HepG2 (cell line): ENCODE data around the gene RBCK1. TPM values are rescaled to one million over a fixed set of nuclear protein-coding genes. Genes with fewer than 3 reads are reported as not detected.
A peak's percentile ranks its signal among the peaks of the same experiment; 100 is the strongest.

Experiments
- CREB1 ChIP-seq, 2 experiments: fragments of 450-650 bp in 1 of 2; IDR thresholded peaks; 2 replicates each; pipeline ENCODE4 v1.6.1; 2016 to 2017; ENCODE audit warnings: control low read depth in 1 of 2, mild to moderate bottlenecking in 1 of 2, missing compliant biosample characterization in 1 of 2, missing genetic modification characterization in 1 of 2
- HHEX ChIP-seq: IDR thresholded peaks from 2 replicates; pipeline ENCODE4 v1.6.1; 2016; ENCODE audit warnings: control low read depth
- IRF9 ChIP-seq: sonication (generic); formaldehyde crosslinking; IDR thresholded peaks from 2 replicates; pipeline ENCODE4 v1.8.0; 2022; ENCODE audit warnings: missing genetic modification reagents, mild to moderate bottlenecking, borderline replicate concordance
- KLF13 ChIP-seq: sonication (generic); formaldehyde crosslinking; IDR thresholded peaks from 2 replicates; pipeline ENCODE4 v1.4.0; 2020; ENCODE audit warnings: mild to moderate bottlenecking, missing genetic modification reagents
- MEIS2 ChIP-seq: sonication (generic); formaldehyde crosslinking; IDR thresholded peaks from 2 replicates; pipeline ENCODE4 v1.9.0; 2021; ENCODE audit warnings: mild to moderate bottlenecking, missing genetic modification reagents
- MNT ChIP-seq: fragments of 450-650 bp; IDR thresholded peaks from 2 replicates; pipeline ENCODE4 v1.6.1; 2016
- POLR2G ChIP-seq: fragments of 200-400 bp; formaldehyde crosslinking; IDR thresholded peaks from 2 replicates; pipeline ENCODE4 v1.6.1; 2018; ENCODE audit warnings: mild to moderate bottlenecking, low read depth, low read length, moderate library complexity
- RBM22 ChIP-seq: fragments of 200-400 bp; formaldehyde crosslinking; optimal IDR thresholded peaks from 2 replicates; pipeline ENCODE3; 2017; ENCODE audit warnings: mild to moderate bottlenecking, low read length, moderate library complexity
- RFX3 ChIP-seq: IDR thresholded peaks from 2 replicates; pipeline ENCODE4 v1.6.1; 2016; ENCODE audit warnings: missing biosample characterization, missing genetic modification reagents
- SALL2 ChIP-seq: sonication (generic); formaldehyde crosslinking; IDR thresholded peaks from 2 replicates; pipeline ENCODE4 v1.8.1; 2023; ENCODE audit warnings: mild to moderate bottlenecking, missing genetic modification reagents, inconsistent platforms
- SCMH1 ChIP-seq: sonication (generic); formaldehyde crosslinking; IDR thresholded peaks from 2 replicates; pipeline ENCODE4 v1.9.0; 2021; ENCODE audit warnings: missing genetic modification reagents, mild to moderate bottlenecking, borderline replicate concordance
- UBTF ChIP-seq: sonication (generic); formaldehyde crosslinking; IDR thresholded peaks from 2 replicates; pipeline ENCODE4 v1.4.0; 2020; ENCODE audit warnings: mild to moderate bottlenecking, missing genetic modification reagents
- ZFP90 ChIP-seq: sonication (generic); formaldehyde crosslinking; IDR thresholded peaks from 2 replicates; pipeline ENCODE4 v1.8.0; 2022; ENCODE audit warnings: missing genetic modification reagents, mild to moderate bottlenecking, inconsistent platforms, borderline replicate concordance
- ZNF256 ChIP-seq: sonication (generic); formaldehyde crosslinking; conservative IDR thresholded peaks from 2 replicates; pipeline ENCODE4 v1.4.0; 2020; ENCODE audit warnings: missing genetic modification reagents
- ZNF34 ChIP-seq: sonication (generic); formaldehyde crosslinking; IDR thresholded peaks from 2 replicates; pipeline ENCODE4 v1.4.0; 2020; ENCODE audit warnings: mild to moderate bottlenecking, missing genetic modification reagents, borderline replicate concordance
- ZNF350 ChIP-seq: sonication (generic); formaldehyde crosslinking; IDR thresholded peaks from 2 replicates; pipeline ENCODE4 v1.4.0; 2020; ENCODE audit warnings: mild to moderate bottlenecking, low read depth, missing genetic modification reagents, borderline replicate concordance
- ZNF557 ChIP-seq: sonication (generic); formaldehyde crosslinking; IDR thresholded peaks from 2 replicates; pipeline ENCODE4 v1.4.0; 2020; ENCODE audit warnings: missing genetic modification reagents
- ZNF737 ChIP-seq: sonication (generic); formaldehyde crosslinking; IDR thresholded peaks from 2 replicates; pipeline ENCODE4 v1.5.0; 2020; ENCODE audit warnings: missing genetic modification reagents, mild to moderate bottlenecking, borderline replicate concordance
- ZSCAN9 ChIP-seq: IDR thresholded peaks from 2 replicates; pipeline ENCODE4 v1.6.1; 2016; ENCODE audit warnings: borderline replicate concordance
- polyA plus RNA-seq, 8 experiments: library from polyadenylated mRNA; depleted of rRNA in 3 of 8; stranded (reverse) in 7 of 8; unstranded in 1 of 8; fragments of >200 nt; fragmentation: Illumina TruSeq in 4 of 8; extraction: Trizol in 4 of 8; gene quantifications; 2 replicates each; pipeline versions ENCODE4 v1.2.1 to v1.2.3, GENCODE V29; 2011 to 2016; ENCODE audit warnings: low read depth in 4 of 8, missing spikeins in 1 of 8, mixed read lengths in 1 of 8; ENCODE audit not compliant: insufficient read depth in 1 of 8
- total RNA-seq, 5 experiments: library from RNA; depleted of rRNA; stranded (reverse); fragments of >200 nt; fragmentation: Illumina TruSeq; extraction: Trizol; gene quantifications; 2 replicates each; pipeline ENCODE4 v1.2.3, GENCODE V29; 2016; ENCODE audit warnings: low read depth in 1 of 5
- TF ChIP-seq, protein P1 (sequence below): sonication (generic); formaldehyde crosslinking; IDR thresholded peaks from 2 replicates; pipeline ENCODE4 v1.4.0; 2020; ENCODE audit warnings: mild to moderate bottlenecking, missing genetic modification reagents
- TF ChIP-seq, protein P2 (sequence below): sonication (generic); formaldehyde crosslinking; conservative IDR thresholded peaks from 2 replicates; pipeline ENCODE4 v1.5.0; 2020; ENCODE audit warnings: missing genetic modification reagents

Gene RBCK1
- total and polyA plus RNA-seq, 2 of the 13 experiments (the other 11 are each of a cell fraction or from before 2014, with no cell fraction given): 149 to 215 TPM

GRCh38 chr20:433300-433975, 25.3 kb downstream of the RBCK1 start (continued):
- peak; percentile 37; the same call in 1 of the 2 replicates for TF ChIP-seq UBTF (CRISPR knock-in tag)
- no peak for TF ChIP-seq MNT
- TF ChIP-seq RBM22: peak; percentile 94
- TF ChIP-seq, protein P1, sequence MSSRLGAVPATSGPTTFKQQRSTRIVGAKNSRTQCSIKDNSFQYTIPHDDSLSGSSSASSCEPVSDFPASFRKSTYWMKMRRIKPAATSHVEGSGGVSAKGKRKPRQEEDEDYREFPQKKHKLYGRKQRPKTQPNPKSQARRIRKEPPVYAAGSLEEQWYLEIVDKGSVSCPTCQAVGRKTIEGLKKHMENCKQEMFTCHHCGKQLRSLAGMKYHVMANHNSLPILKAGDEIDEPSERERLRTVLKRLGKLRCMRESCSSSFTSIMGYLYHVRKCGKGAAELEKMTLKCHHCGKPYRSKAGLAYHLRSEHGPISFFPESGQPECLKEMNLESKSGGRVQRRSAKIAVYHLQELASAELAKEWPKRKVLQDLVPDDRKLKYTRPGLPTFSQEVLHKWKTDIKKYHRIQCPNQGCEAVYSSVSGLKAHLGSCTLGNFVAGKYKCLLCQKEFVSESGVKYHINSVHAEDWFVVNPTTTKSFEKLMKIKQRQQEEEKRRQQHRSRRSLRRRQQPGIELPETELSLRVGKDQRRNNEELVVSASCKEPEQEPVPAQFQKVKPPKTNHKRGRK (CRISPR knock-in tag): no peak
- TF ChIP-seq ZNF34: no peak
- no peak for TF ChIP-seq ZNF737 (CRISPR knock-in tag)
- TF ChIP-seq KLF13 (CRISPR knock-in tag): 0 out of 2 replicates have a peak, but pooled peaks have one; percentile 18
- TF ChIP-seq SALL2 (CRISPR knock-in tag): 0 out of 2 replicates have a peak, but pooled peaks have one; percentile 35
- TF ChIP-seq ZNF557 (CRISPR knock-in tag): 0 out of 2 replicates have a peak, but pooled peaks have one; percentile 58
- peak; percentile 53; the same call in 1 of the 2 replicates for TF ChIP-seq ZNF350 (CRISPR knock-in tag)
- TF ChIP-seq IRF9: 0 out of 2 replicates have a peak, but pooled peaks have one; percentile 23
- TF ChIP-seq ZFP90 (CRISPR knock-in tag): no peak
- no peak for TF ChIP-seq ZNF256 (CRISPR knock-in tag)
- TF ChIP-seq, protein P2, sequence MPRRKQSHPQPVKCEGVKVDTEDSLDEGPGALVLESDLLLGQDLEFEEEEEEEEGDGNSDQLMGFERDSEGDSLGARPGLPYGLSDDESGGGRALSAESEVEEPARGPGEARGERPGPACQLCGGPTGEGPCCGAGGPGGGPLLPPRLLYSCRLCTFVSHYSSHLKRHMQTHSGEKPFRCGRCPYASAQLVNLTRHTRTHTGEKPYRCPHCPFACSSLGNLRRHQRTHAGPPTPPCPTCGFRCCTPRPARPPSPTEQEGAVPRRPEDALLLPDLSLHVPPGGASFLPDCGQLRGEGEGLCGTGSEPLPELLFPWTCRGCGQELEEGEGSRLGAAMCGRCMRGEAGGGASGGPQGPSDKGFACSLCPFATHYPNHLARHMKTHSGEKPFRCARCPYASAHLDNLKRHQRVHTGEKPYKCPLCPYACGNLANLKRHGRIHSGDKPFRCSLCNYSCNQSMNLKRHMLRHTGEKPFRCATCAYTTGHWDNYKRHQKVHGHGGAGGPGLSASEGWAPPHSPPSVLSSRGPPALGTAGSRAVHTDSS (CRISPR knock-in tag): no peak
- TF ChIP-seq HHEX (CRISPR knock-in tag): 0 out of 2 replicates have a peak, but pooled peaks have one; percentile 45
- no peak for TF ChIP-seq ZSCAN9 (CRISPR knock-in tag)
- 0 out of 2 replicates have a peak, but pooled peaks have one; percentile 6 for TF ChIP-seq MEIS2 (CRISPR knock-in tag)
- TF ChIP-seq CREB1 (IDR thresholded peaks at IDR 0.05): no peak
- no peak for TF ChIP-seq CREB1 (CRISPR knock-in tag; IDR thresholded peaks at IDR 0.05)
- TF ChIP-seq POLR2G: peak; percentile 65
- TF ChIP-seq RFX3 (CRISPR knock-in tag): no peak
- TF ChIP-seq SCMH1 (CRISPR knock-in tag): no peak
